IMR-90 (cell line): Measurements from ENCODE around the gene CALU. TPM values are rescaled to one million over a fixed set of nuclear protein-coding genes. Genes with fewer than 3 reads are reported as not detected.
A peak's percentile ranks its signal among the peaks of the same experiment; 100 is the strongest.

Experiments used
- ATAC-seq: fragments of 200-7000 bp; cut with Tn5 transposase; 2 replicates; pipeline ENCODE4 v1.9.1; 2020; ENCODE audit warnings: low read depth, mild to moderate bottlenecking, moderate library complexity
- BruUV-seq: library from RNA; stranded (reverse); fragments of 400-500 nt; replicated peaks from 2 replicates; lab custom pipeline; 2021; lab: Mats Ljungman, UMichigan
- CTCF ChIA-PET: fragments of 300-600 bp; formaldehyde crosslinking; extraction: SDS; loops from one replicate; lab custom pipeline; 2021; ENCODE audit warnings: antibody characterized with exemption; lab: Yijun Ruan, JAX
- POLR2A ChIA-PET: fragments of 300-600 bp; sonication (Branson Sonifier 250); formaldehyde crosslinking; loops from one replicate; lab custom pipeline; 2022; ENCODE audit warnings: antibody characterized with exemption; ENCODE audit not compliant: unreplicated experiment; lab: Charles Lee
- DNase-seq: peaks from one replicate; pipeline ENCODE4 v3.0.0; 2013
- H2AFZ ChIP-seq: replicated peaks from 2 replicates; pipeline ENCODE3; 2013; ENCODE audit warnings: low read length, mild to moderate bottlenecking; ENCODE audit not compliant: poor library complexity
- H2AK5ac ChIP-seq: 2 replicates; pipeline ENCODE4 v1.6.1; 2013; ENCODE audit warnings: low read depth, low read length, inconsistent platforms
- H2AK9ac ChIP-seq: replicated peaks from 2 replicates; pipeline ENCODE3; 2013; ENCODE audit warnings: mild to moderate bottlenecking, low read depth, low read length, moderate library complexity; ENCODE audit not compliant: poor library complexity
- H2BK120ac ChIP-seq: 2 replicates; pipeline ENCODE4 v1.6.1; 2013; ENCODE audit warnings: low read depth, low read length, inconsistent platforms
- H2BK15ac ChIP-seq: 3 replicates; pipeline ENCODE4 v1.6.1; 2013; ENCODE audit warnings: low read depth, low read length, inconsistent platforms
- H2BK20ac ChIP-seq: 2 replicates; pipeline ENCODE4 v1.6.1; 2013; ENCODE audit warnings: low read depth, mild to moderate bottlenecking, inconsistent platforms, low read length, moderate library complexity
- H2BK5ac ChIP-seq: 2 replicates; pipeline ENCODE4 v1.6.1; 2013; ENCODE audit warnings: mild to moderate bottlenecking, low read depth, low read length, inconsistent platforms; ENCODE audit not compliant: poor library complexity, severe bottlenecking
- H3K14ac ChIP-seq: replicated peaks from 2 replicates; pipeline ENCODE4 v1.6.1; 2013; ENCODE audit warnings: low read depth, low read length, inconsistent platforms
- H3K18ac ChIP-seq: 2 replicates; pipeline ENCODE4 v1.6.1; 2013; ENCODE audit warnings: low read depth, low read length, control low read depth
- H3K23ac ChIP-seq: 2 replicates; pipeline ENCODE4 v1.6.1; 2013; ENCODE audit warnings: low read depth, low read length, inconsistent platforms
- H3K27ac ChIP-seq: 2 replicates; pipeline ENCODE4 v1.5.1; 2013; ENCODE audit warnings: mild to moderate bottlenecking, control low read depth, low read length; ENCODE audit not compliant: insufficient read depth
- H3K27me3 ChIP-seq: 2 replicates; pipeline ENCODE4 v1.6.1; 2013; ENCODE audit warnings: low read length; ENCODE audit not compliant: control insufficient read depth, insufficient read depth
- H3K36me3 ChIP-seq: 2 replicates; pipeline ENCODE4 v1.6.1; 2013; ENCODE audit warnings: low read length, mixed read lengths; ENCODE audit not compliant: control insufficient read depth, insufficient read depth
- H3K4ac ChIP-seq: 2 replicates; pipeline ENCODE4 v1.6.1; 2013; ENCODE audit warnings: low read depth, low read length, inconsistent platforms
- H3K4me1 ChIP-seq: 2 replicates; pipeline ENCODE4 v1.6.1; 2013; ENCODE audit warnings: low read length, mixed read lengths; ENCODE audit not compliant: control insufficient read depth, insufficient read depth
- H3K4me2 ChIP-seq: 2 replicates; pipeline ENCODE4 v1.6.1; 2013; ENCODE audit warnings: low read depth, mild to moderate bottlenecking, control low read depth, low read length, moderate library complexity
- H3K4me3 ChIP-seq: 2 replicates; pipeline ENCODE4 v1.5.1; 2013; ENCODE audit warnings: low read depth, mild to moderate bottlenecking, control low read depth, low read length, moderate library complexity; ENCODE audit not compliant: insufficient read depth
- H3K56ac ChIP-seq: 2 replicates; pipeline ENCODE4 v1.6.1; 2013; ENCODE audit warnings: low read length, inconsistent platforms; ENCODE audit not compliant: insufficient read depth; ENCODE audit errors: extremely low read depth
- H3K79me1 ChIP-seq, 2 experiments: 2 replicates each; pipeline ENCODE4 v1.6.1; 2013; ENCODE audit warnings: low read length in 2 of 2, inconsistent platforms in 1 of 2, low read depth in 1 of 2
- H3K9ac ChIP-seq: 2 replicates; pipeline ENCODE4 v1.6.1; 2013; ENCODE audit warnings: low read depth, low read length, control low read depth
- H3K9me1 ChIP-seq: 2 replicates; pipeline ENCODE4 v1.6.1; 2013; ENCODE audit warnings: low read length, inconsistent platforms; ENCODE audit not compliant: insufficient read depth
- H3K9me3 ChIP-seq: 2 replicates; pipeline ENCODE4 v1.6.1; 2013; ENCODE audit warnings: low read length; ENCODE audit not compliant: control insufficient read depth, insufficient read depth
- H4K20me1 ChIP-seq: 2 replicates; pipeline ENCODE4 v1.6.1; 2013; ENCODE audit warnings: low read length, inconsistent platforms; ENCODE audit not compliant: insufficient read depth
- H4K5ac ChIP-seq: 2 replicates; pipeline ENCODE4 v1.6.1; 2013; ENCODE audit warnings: mild to moderate bottlenecking, low read depth, low read length, control low read depth
- H4K8ac ChIP-seq, 2 experiments: 2 replicates each; pipeline ENCODE4 v1.6.1; 2013; ENCODE audit warnings: low read depth in 2 of 2, low read length in 2 of 2, control low read depth in 1 of 2, inconsistent platforms in 1 of 2
- H4K91ac ChIP-seq: 2 replicates; pipeline ENCODE4 v1.6.1; 2013; ENCODE audit warnings: low read depth, low read length, inconsistent platforms; ENCODE audit not compliant: insufficient read depth
- CEBPB ChIP-seq: IDR thresholded peaks from 2 replicates; pipeline ENCODE4 v1.6.1; 2012; ENCODE audit warnings: low read depth, low read length, improper control_type of control experiment
- CHD1 ChIP-seq: IDR thresholded peaks from 2 replicates; pipeline ENCODE4 v1.6.1; 2012; ENCODE audit warnings: low read depth, low read length, improper control_type of control experiment
- FOS ChIP-seq: fragments of 150-350 bp; IDR thresholded peaks from 2 replicates; pipeline ENCODE4 v1.6.1; 2016; ENCODE audit warnings: low read depth, low read length
- MAFK ChIP-seq: IDR thresholded peaks from 2 replicates; pipeline ENCODE4 v1.6.1; 2012; ENCODE audit warnings: low read depth, low read length, improper control_type of control experiment
- MXI1 ChIP-seq: IDR thresholded peaks from 2 replicates; pipeline ENCODE4 v1.6.1; 2012; ENCODE audit warnings: low read depth, mild to moderate bottlenecking, low read length, moderate library complexity, borderline replicate concordance
- NFE2L2 ChIP-seq: fragments of 150-350 bp; IDR thresholded peaks from 2 replicates; pipeline ENCODE4 v1.6.1; 2016; ENCODE audit warnings: low read depth, mild to moderate bottlenecking, low read length
- POLR2A ChIP-seq: IDR thresholded peaks from 2 replicates; pipeline ENCODE4 v1.6.1; 2012; ENCODE audit warnings: mild to moderate bottlenecking, low read depth, low read length
- RCOR1 ChIP-seq: IDR thresholded peaks from 2 replicates; pipeline ENCODE4 v1.6.1; 2012; ENCODE audit warnings: mild to moderate bottlenecking, low read length, improper control_type of control experiment; ENCODE audit not compliant: insufficient replicate concordance
- RFX5 ChIP-seq: IDR thresholded peaks from 2 replicates; pipeline ENCODE4 v1.8.0; 2012; ENCODE audit warnings: low read depth, mild to moderate bottlenecking, low read length, moderate library complexity
- SMC3 ChIP-seq: fragments of 150-350 bp; IDR thresholded peaks from 2 replicates; pipeline ENCODE4 v1.6.1; 2016; ENCODE audit warnings: low read depth, mild to moderate bottlenecking, antibody characterized with exemption, low read length, moderate library complexity
- USF2 ChIP-seq: fragments of 150-350 bp; IDR thresholded peaks from 2 replicates; pipeline ENCODE4 v1.6.1; 2017; ENCODE audit warnings: mild to moderate bottlenecking, antibody characterized with exemption, low read length, low read depth
- WGBS, 2 experiments: methylation state at CpG; one replicate each; pipeline versions ENCODE4 v1.1.5 to v1.1.7; 2013; ENCODE audit warnings: missing lambda C conversion rate in 2 of 2; ENCODE audit not compliant: insufficient read length in 1 of 2; ENCODE audit errors: extremely low coverage in 2 of 2; 5-methylcytosine and 5-hydroxymethylcytosine counted together
- dilution Hi-C: fragments of 300-500 bp; cut with HindIII; formaldehyde crosslinking; loops from one replicate; pipeline ENCODE4 v1.14.3; 2018; ENCODE audit warnings: low sequenced_read_pairs; ENCODE audit not compliant: unreplicated experiment
- in situ Hi-C: fragments of 300-500 bp; cut with MboI; formaldehyde crosslinking; loops from 3 replicates; pipeline ENCODE4 v1.14.3; 2019; ENCODE audit warnings: low sequenced_read_pairs, inconsistent platforms, mixed read lengths
- intact Hi-C: fragments of 100-400 bp; cut with micrococcal nuclease; formaldehyde crosslinking; loops from 2 replicates; pipeline ENCODE4 v1.10.0; 2022
- polyA plus RNA-seq, 3 experiments: library from polyadenylated mRNA; depleted of rRNA; stranded (reverse); fragments of >200 nt; gene quantifications; 2 replicates each; pipeline ENCODE4 v1.2.3, GENCODE V29; 2012; ENCODE audit warnings: low replicate concordance in 1 of 3
- total RNA-seq: library from RNA; depleted of rRNA; stranded (reverse); fragments of >200 nt; gene quantifications from 2 replicates; pipeline ENCODE4 v1.2.3, GENCODE V29; 2012
- TF ChIP-seq, protein P1 (sequence below): conservative IDR thresholded peaks from 2 replicates; pipeline ENCODE4 v1.5.1; 2012; ENCODE audit warnings: mild to moderate bottlenecking, low read depth, low read length, improper control_type of control experiment
- TF ChIP-seq, protein P2 (sequence below): fragments of 150-350 bp; IDR thresholded peaks from 2 replicates; pipeline ENCODE4 v1.6.1; 2016; ENCODE audit warnings: low read depth, mild to moderate bottlenecking, low read length, moderate library complexity, borderline replicate concordance

Gene CALU
- total and polyA plus RNA-seq, 2 of the 4 experiments (the other 2 are of a cell fraction) = 421 to 525 TPM

DNA sequence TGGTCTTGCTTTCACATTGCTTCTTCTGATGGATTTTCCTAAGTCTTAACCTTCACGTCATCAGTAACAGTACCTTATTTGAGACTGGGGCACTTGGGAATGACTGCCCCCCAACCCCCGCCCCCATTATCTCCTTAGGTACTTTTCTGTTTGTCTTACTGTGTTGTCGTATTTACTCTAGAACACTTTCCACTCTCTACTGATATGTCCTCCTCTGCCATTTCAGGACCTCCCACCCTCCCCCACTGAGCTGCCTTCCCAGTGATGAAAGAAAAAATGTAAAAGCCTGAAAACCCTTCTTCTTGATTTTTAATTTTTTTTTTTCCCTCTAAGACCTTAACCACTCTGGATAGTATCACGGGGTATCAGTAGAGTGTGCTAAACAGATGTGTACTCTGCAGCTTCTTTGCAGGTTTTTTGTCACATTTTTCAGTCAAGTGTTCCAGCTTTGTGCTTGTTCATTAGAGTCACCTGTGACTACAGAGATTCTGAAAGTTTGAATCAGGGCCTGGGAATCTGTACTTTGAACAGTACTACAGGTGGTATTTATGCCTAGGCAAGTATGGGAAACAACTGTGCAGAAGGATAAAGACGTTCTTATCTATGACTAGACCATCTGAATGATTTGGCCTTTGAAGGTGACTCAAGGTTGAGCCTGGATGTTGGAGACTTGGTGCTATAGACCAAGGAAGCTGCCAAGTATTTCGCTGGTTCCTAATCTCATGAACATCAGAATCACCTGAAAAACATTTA lies 8.3 kb downstream of the CALU start:
- H2AK9ac ChIP-seq = no peak overlapping the region
- peaks cover 6% of the 10 kb centered on the region for H3K4me1 ChIP-seq
- H2AK5ac ChIP-seq = no peak overlapping the region
- no peaks in the 10 kb centered on the region for H3K27me3 ChIP-seq
- ChIA-PET CTCF (interaction anchor here (1.2 kb wide), 1 partner anchor 9 kb away, joined by 3 read pairs; the partner anchor contains the start of gene CALU), POLR2A (no interaction called here)
- no peak overlapping the region for H3K4ac ChIP-seq
- H3K56ac ChIP-seq = no peak overlapping the region
- no peak overlapping the region for H4K5ac ChIP-seq
- dilution Hi-C loops = no loop called here
- no peak overlapping the region for H2BK5ac ChIP-seq
- no TSS peak for BruUV-seq
- H3K27ac ChIP-seq = no peak overlapping the region
- no peak overlapping the region for H3K9ac ChIP-seq
- H3K4me2 ChIP-seq = no peak overlapping the region
- H4K20me1 ChIP-seq = peaks cover 92% of the 10 kb centered on the region
- in situ Hi-C loops = no loop called here
- H3K23ac ChIP-seq = no peak overlapping the region
- intact Hi-C loops = no loop called here
- H4K91ac ChIP-seq = no peak overlapping the region
- H2AFZ ChIP-seq = no peak overlapping the region
- H3K18ac ChIP-seq = no peak overlapping the region
- H3K14ac ChIP-seq = 0 out of 2 replicates have a peak overlapping the region, but pooled peaks have one; percentile 6
- H3K9me1 ChIP-seq = peaks cover 17% of the 10 kb centered on the region
- H3K79me1 ChIP-seq = peaks cover 0 to 31% of the 10 kb centered on the region in 2 experiments; a peak in 3 of 4 replicates
- H2BK120ac ChIP-seq = no peak overlapping the region
- no peaks in the 10 kb centered on the region for H3K9me3 ChIP-seq
- no peak overlapping the region for H4K8ac ChIP-seq
- no peak for ATAC-seq
- H2BK15ac ChIP-seq = no peak overlapping the region
- DNase-seq = no peak
- no peak overlapping the region for H2BK20ac ChIP-seq
- TF ChIP-seq, protein P1, sequence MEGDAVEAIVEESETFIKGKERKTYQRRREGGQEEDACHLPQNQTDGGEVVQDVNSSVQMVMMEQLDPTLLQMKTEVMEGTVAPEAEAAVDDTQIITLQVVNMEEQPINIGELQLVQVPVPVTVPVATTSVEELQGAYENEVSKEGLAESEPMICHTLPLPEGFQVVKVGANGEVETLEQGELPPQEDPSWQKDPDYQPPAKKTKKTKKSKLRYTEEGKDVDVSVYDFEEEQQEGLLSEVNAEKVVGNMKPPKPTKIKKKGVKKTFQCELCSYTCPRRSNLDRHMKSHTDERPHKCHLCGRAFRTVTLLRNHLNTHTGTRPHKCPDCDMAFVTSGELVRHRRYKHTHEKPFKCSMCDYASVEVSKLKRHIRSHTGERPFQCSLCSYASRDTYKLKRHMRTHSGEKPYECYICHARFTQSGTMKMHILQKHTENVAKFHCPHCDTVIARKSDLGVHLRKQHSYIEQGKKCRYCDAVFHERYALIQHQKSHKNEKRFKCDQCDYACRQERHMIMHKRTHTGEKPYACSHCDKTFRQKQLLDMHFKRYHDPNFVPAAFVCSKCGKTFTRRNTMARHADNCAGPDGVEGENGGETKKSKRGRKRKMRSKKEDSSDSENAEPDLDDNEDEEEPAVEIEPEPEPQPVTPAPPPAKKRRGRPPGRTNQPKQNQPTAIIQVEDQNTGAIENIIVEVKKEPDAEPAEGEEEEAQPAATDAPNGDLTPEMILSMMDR = no peak
- no peak for TF ChIP-seq MAFK
- TF ChIP-seq CHD1 = no peak
- TF ChIP-seq RCOR1 = no peak
- TF ChIP-seq POLR2A = no peak
- no peak for TF ChIP-seq SMC3
- no peak for TF ChIP-seq MXI1
- TF ChIP-seq FOS = no peak
- no peak for TF ChIP-seq RFX5
- TF ChIP-seq USF2 = no peak
- TF ChIP-seq, protein P2, sequence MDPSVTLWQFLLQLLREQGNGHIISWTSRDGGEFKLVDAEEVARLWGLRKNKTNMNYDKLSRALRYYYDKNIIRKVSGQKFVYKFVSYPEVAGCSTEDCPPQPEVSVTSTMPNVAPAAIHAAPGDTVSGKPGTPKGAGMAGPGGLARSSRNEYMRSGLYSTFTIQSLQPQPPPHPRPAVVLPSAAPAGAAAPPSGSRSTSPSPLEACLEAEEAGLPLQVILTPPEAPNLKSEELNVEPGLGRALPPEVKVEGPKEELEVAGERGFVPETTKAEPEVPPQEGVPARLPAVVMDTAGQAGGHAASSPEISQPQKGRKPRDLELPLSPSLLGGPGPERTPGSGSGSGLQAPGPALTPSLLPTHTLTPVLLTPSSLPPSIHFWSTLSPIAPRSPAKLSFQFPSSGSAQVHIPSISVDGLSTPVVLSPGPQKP = no peak
- no peak for TF ChIP-seq NFE2L2
- no peak for TF ChIP-seq CEBPB
- WGBS, 2 experiments = no CpG with 5 or more reads among the region's 6 CpGs
- H3K36me3 ChIP-seq = peaks cover 31% of the 10 kb centered on the region
- H3K4me3 ChIP-seq = no peak overlapping the region
